HepG2 (cell line): ENCODE results near the gene PCSK6. TPM values are rescaled to one million over a fixed set of nuclear protein-coding genes. Genes with fewer than 3 reads are reported as not detected.
A peak's percentile ranks its signal among the peaks of the same experiment; 100 is the strongest.

Experiments used
- ELF3 ChIP-seq: IDR thresholded peaks from 2 replicates; pipeline ENCODE4 v1.6.1; 2016; ENCODE audit warnings: missing genetic modification reagents, missing compliant biosample characterization
- GPBP1L1 ChIP-seq: sonication (generic); formaldehyde crosslinking; IDR thresholded peaks from 2 replicates; pipeline ENCODE4 v1.5.0; 2020; ENCODE audit warnings: mild to moderate bottlenecking, missing genetic modification reagents
- GTF2F1 ChIP-seq: fragments of 150-350 bp; IDR thresholded peaks from 2 replicates; pipeline ENCODE4 v1.6.1; 2014; ENCODE audit warnings: low read length
- HOXD1 ChIP-seq: sonication (generic); formaldehyde crosslinking; IDR thresholded peaks from 2 replicates; pipeline ENCODE4 v1.5.0; 2020; ENCODE audit warnings: missing genetic modification reagents
- MLX ChIP-seq: IDR thresholded peaks from 2 replicates; pipeline ENCODE4 v1.6.1; 2016
- NFRKB ChIP-seq: fragments of 450-650 bp; IDR thresholded peaks from 2 replicates; pipeline ENCODE4 v1.6.1; 2017
- PRPF4 ChIP-seq: fragments of 200-400 bp; formaldehyde crosslinking; IDR thresholded peaks from 2 replicates; pipeline ENCODE4 v1.6.1; 2016; ENCODE audit warnings: low read length, low read depth; ENCODE audit not compliant: poor library complexity, severe bottlenecking
- PTBP1 ChIP-seq: fragments of 200-400 bp; formaldehyde crosslinking; IDR thresholded peaks from 2 replicates; pipeline ENCODE4 v1.6.1; 2018; ENCODE audit warnings: low read length, low read depth; ENCODE audit not compliant: poor library complexity, severe bottlenecking
- RBM22 ChIP-seq: fragments of 200-400 bp; formaldehyde crosslinking; optimal IDR thresholded peaks from 2 replicates; pipeline ENCODE3; 2017; ENCODE audit warnings: mild to moderate bottlenecking, low read length, moderate library complexity
- REPIN1 ChIP-seq: sonication (generic); formaldehyde crosslinking; IDR thresholded peaks from 2 replicates; pipeline ENCODE4 v1.8.0; 2022; ENCODE audit warnings: missing genetic modification reagents, low read depth, mild to moderate bottlenecking, borderline replicate concordance
- TCF12 ChIP-seq, 2 experiments: fragments of 450-650 bp in 1 of 2; sonication (generic) in 1 of 2; formaldehyde crosslinking in 1 of 2; IDR thresholded peaks; 2 replicates each; pipeline versions ENCODE4 v1.6.1 to v1.8.0; 2017 to 2022; ENCODE audit warnings: antibody characterized with exemption in 1 of 2, mild to moderate bottlenecking in 1 of 2, missing genetic modification reagents in 1 of 2, moderate library complexity in 1 of 2
- ZBTB2 ChIP-seq: sonication (generic); formaldehyde crosslinking; IDR thresholded peaks from 2 replicates; pipeline ENCODE4 v1.8.0; 2022; ENCODE audit warnings: low read depth, missing genetic modification reagents
- ZMYM4 ChIP-seq: sonication (generic); formaldehyde crosslinking; IDR thresholded peaks from 2 replicates; pipeline ENCODE4 v1.8.1; 2023; ENCODE audit warnings: mild to moderate bottlenecking, missing genetic modification reagents
- ZNF12 ChIP-seq: sonication (generic); formaldehyde crosslinking; IDR thresholded peaks from 2 replicates; pipeline ENCODE4 v1.5.0; 2020; ENCODE audit warnings: missing genetic modification reagents
- ZNF18 ChIP-seq: sonication (generic); formaldehyde crosslinking; IDR thresholded peaks from 2 replicates; pipeline ENCODE4 v1.8.0; 2022; ENCODE audit warnings: mild to moderate bottlenecking, missing genetic modification reagents; ENCODE audit not compliant: insufficient replicate concordance
- ZNF337 ChIP-seq: sonication (generic); formaldehyde crosslinking; IDR thresholded peaks from 2 replicates; pipeline ENCODE4 v1.5.1; 2020; ENCODE audit warnings: missing genetic modification reagents, low read depth, mild to moderate bottlenecking, borderline replicate concordance
- ZNF503 ChIP-seq: sonication (generic); formaldehyde crosslinking; IDR thresholded peaks from 2 replicates; pipeline ENCODE4 v1.4.0; 2020; ENCODE audit warnings: missing genetic modification reagents
- polyA plus RNA-seq, 8 experiments: library from polyadenylated mRNA; depleted of rRNA in 3 of 8; stranded (reverse) in 7 of 8; unstranded in 1 of 8; fragments of >200 nt; fragmentation: Illumina TruSeq in 4 of 8; extraction: Trizol in 4 of 8; gene quantifications; 2 replicates each; pipeline versions ENCODE4 v1.2.1 to v1.2.3, GENCODE V29; 2011 to 2016; ENCODE audit warnings: low read depth in 4 of 8, missing spikeins in 1 of 8, mixed read lengths in 1 of 8; ENCODE audit not compliant: insufficient read depth in 1 of 8
- total RNA-seq, 5 experiments: library from RNA; depleted of rRNA; stranded (reverse); fragments of >200 nt; fragmentation: Illumina TruSeq; extraction: Trizol; gene quantifications; 2 replicates each; pipeline ENCODE4 v1.2.3, GENCODE V29; 2016; ENCODE audit warnings: low read depth in 1 of 5
- TF ChIP-seq, protein P1 (sequence below): sonication (generic); formaldehyde crosslinking; IDR thresholded peaks from 2 replicates; pipeline ENCODE4 v1.8.1; 2023; ENCODE audit warnings: missing genetic modification reagents, inconsistent platforms, borderline replicate concordance
- TF ChIP-seq, protein P2 (sequence below): IDR thresholded peaks from 2 replicates; pipeline ENCODE4 v1.6.1; 2016; ENCODE audit warnings: missing genetic modification reagents, missing compliant biosample characterization

Gene PCSK6
- total and polyA plus RNA-seq, 2 of the 13 experiments (the other 11 are each of a cell fraction or from before 2014, with no cell fraction given), result 56.5 to 155 TPM

DNA sequence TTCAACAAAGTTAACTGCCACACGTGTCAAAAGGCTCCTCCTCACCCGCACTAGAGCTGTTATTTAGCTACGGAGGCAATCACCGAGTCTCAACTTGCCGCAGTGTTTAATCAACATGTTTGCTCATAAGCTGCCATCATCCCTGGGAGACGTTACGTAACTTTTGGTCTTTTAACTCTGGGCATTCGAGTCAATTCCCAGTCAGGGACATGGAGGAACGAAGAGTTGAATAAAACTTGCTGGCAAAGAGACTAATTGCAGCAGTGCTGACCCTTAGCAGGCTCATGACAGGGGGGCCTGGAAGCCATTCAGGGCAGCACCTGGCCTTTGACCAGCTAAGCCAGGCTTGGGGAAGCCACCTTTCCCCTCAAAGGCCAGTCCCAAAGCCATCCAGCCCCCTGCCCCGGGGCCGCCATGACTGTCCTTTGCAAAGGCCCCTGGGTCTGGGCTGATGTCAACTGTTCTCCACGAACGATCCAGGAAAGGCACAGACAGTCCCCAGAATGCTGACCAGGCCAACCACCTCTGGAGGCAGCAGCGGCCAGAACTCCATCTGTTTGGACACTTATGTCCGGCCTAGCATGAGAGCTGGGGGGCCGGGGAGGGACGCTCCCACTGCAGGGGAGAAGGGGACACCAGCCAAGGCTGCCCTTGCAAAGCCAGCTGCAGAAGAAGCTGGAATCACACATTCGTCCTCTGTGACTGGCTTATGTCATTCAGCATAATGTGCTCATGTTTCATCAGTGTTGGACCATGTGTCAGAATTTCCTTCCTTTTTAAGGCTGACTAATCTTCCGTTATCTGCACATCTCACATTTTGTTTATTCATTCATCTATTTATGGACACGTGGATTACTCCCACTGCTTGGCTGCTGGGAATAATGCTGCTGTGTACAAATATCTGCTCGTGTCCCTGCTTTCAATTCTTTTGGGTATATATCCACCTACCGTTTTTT, 43.7 kb downstream of the PCSK6 start (continued):
- TF ChIP-seq ZNF337 (CRISPR knock-in tag), result no peak
- TF ChIP-seq ZBTB2 (CRISPR knock-in tag), result no peak
- TF ChIP-seq PTBP1, result no peak
- TF ChIP-seq RBM22, result peak; percentile 77
- peak; percentile 71; the same call in 1 of the 2 replicates for TF ChIP-seq ZNF12 (CRISPR knock-in tag)
- peak; percentile 85 for TF ChIP-seq ZMYM4 (CRISPR knock-in tag)
- no peak for TF ChIP-seq ZNF18 (CRISPR knock-in tag)
- no peak for TF ChIP-seq PRPF4
- TF ChIP-seq NFRKB, result no peak
- no peak for TF ChIP-seq TCF12 (IDR thresholded peaks at IDR 0.05)
- TF ChIP-seq TCF12 (CRISPR knock-in tag; IDR thresholded peaks at IDR 0.05), result peak; percentile 40; the same call in 1 of the 2 replicates
- TF ChIP-seq, protein P1, sequence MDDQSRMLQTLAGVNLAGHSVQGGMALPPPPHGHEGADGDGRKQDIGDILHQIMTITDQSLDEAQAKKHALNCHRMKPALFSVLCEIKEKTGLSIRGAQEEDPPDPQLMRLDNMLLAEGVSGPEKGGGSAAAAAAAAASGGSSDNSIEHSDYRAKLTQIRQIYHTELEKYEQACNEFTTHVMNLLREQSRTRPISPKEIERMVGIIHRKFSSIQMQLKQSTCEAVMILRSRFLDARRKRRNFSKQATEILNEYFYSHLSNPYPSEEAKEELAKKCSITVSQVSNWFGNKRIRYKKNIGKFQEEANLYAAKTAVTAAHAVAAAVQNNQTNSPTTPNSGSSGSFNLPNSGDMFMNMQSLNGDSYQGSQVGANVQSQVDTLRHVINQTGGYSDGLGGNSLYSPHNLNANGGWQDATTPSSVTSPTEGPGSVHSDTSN (CRISPR knock-in tag), result no peak
- TF ChIP-seq GPBP1L1 (CRISPR knock-in tag), result no peak
- peak; percentile 73 for TF ChIP-seq MLX
- TF ChIP-seq, protein P2, sequence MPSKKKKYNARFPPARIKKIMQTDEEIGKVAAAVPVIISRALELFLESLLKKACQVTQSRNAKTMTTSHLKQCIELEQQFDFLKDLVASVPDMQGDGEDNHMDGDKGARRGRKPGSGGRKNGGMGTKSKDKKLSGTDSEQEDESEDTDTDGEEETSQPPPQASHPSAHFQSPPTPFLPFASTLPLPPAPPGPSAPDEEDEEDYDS, result peak; percentile 58; the same call in 1 of the 2 replicates
- no peak for TF ChIP-seq GTF2F1
- TF ChIP-seq ELF3 (CRISPR knock-in tag), result 0 out of 2 replicates have a peak, but pooled peaks have one; percentile 3
- peak; percentile 90 for TF ChIP-seq ZNF503
- TF ChIP-seq REPIN1 (CRISPR knock-in tag), result peak; percentile 54; the same call in 1 of the 2 replicates
- no peak for TF ChIP-seq HOXD1 (CRISPR knock-in tag)
